Smooth muscle cell (in vitro differentiated cells): ENCODE data around the gene FBXO33. TPM values are rescaled to one million over a fixed set of nuclear protein-coding genes. Genes with fewer than 3 reads are reported as not detected.

Experiments used
- DNase-seq: peaks from one replicate; lab custom pipeline; 2025; ENCODE audit not compliant: unreplicated experiment; lab: John Stamatoyannopoulos, UW
- H2AFZ ChIP-seq: fragments of 200-600 bp; sonication (generic); 2 replicates; pipeline ENCODE4 v1.6.0; 2016; ENCODE audit warnings: antibody characterized with exemption, low read depth, mild to moderate bottlenecking
- H3F3A ChIP-seq: fragments of 200-600 bp; sonication (generic); 2 replicates; pipeline ENCODE4 v1.6.0; 2017; ENCODE audit warnings: antibody characterized with exemption, low read depth
- H3K27ac ChIP-seq: fragments of 200-600 bp; sonication (generic); 2 replicates; pipeline ENCODE4 v1.5.1; 2016; ENCODE audit warnings: low read depth, mild to moderate bottlenecking
- H3K27me3 ChIP-seq: fragments of 200-600 bp; sonication (generic); 2 replicates; pipeline ENCODE4 v1.6.1; 2016; ENCODE audit warnings: low read depth, mild to moderate bottlenecking
- H3K36me3 ChIP-seq: fragments of 200-600 bp; sonication (generic); 2 replicates; pipeline ENCODE4 v1.5.1; 2016; ENCODE audit warnings: low read depth
- H3K4me1 ChIP-seq: fragments of 200-600 bp; sonication (generic); 2 replicates; pipeline ENCODE4 v1.5.1; 2016; ENCODE audit warnings: low read depth
- H3K4me2 ChIP-seq: fragments of 200-600 bp; sonication (generic); 2 replicates; pipeline ENCODE4 v1.6.0; 2016; ENCODE audit warnings: mild to moderate bottlenecking
- H3K4me3 ChIP-seq: fragments of 200-600 bp; sonication (generic); 2 replicates; pipeline ENCODE4 v1.5.1; 2016; ENCODE audit warnings: mild to moderate bottlenecking
- H3K79me2 ChIP-seq: fragments of 200-600 bp; sonication (generic); 2 replicates; pipeline ENCODE4 v1.6.0; 2016; ENCODE audit warnings: low read depth, mild to moderate bottlenecking
- H3K9ac ChIP-seq: fragments of 200-600 bp; sonication (generic); 2 replicates; pipeline ENCODE4 v1.6.0; 2016; ENCODE audit warnings: low read depth
- H3K9me3 ChIP-seq: fragments of 200-600 bp; sonication (generic); replicated peaks from 2 replicates; pipeline ENCODE4 v1.5.1; 2016; ENCODE audit warnings: low read depth
- H4K20me1 ChIP-seq: fragments of 200-600 bp; sonication (generic); 2 replicates; pipeline ENCODE4 v1.6.0; 2016; ENCODE audit warnings: low read depth
- CTCF ChIP-seq: fragments of 200-600 bp; sonication (generic); IDR thresholded peaks from 2 replicates; pipeline ENCODE4 v1.5.1; 2017; ENCODE audit warnings: borderline replicate concordance, mild to moderate bottlenecking, antibody characterized with exemption; ENCODE audit not compliant: insufficient read depth, poor library complexity, severe bottlenecking
- WGBS: methylation state at CpG from one replicate; pipeline ENCODE4 v1.1.7; 2016; ENCODE audit warnings: low lambda C conversion rate; 5-methylcytosine and 5-hydroxymethylcytosine counted together
- polyA plus RNA-seq: library from polyadenylated mRNA; unstranded; fragments of >200 nt; fragmentation: Nextera tagmentation; extraction: Ambion mirVana; gene quantifications from 2 replicates; pipeline ENCODE4 v1.2.1, GENCODE V29; 2016
- total RNA-seq: library from RNA; depleted of rRNA; stranded (reverse); fragments of >200 nt; gene quantifications from 2 replicates; pipeline ENCODE4 v1.2.3, GENCODE V29; 2014

FBXO33 gene
- total and polyA plus RNA-seq, 2 experiments from 2014 or later: 9.2 to 15.4 TPM

GRCh38 chr14:39382463-39382862 lies 49.8 kb downstream of the FBXO33 start:
- H3K27me3 ChIP-seq: no peaks in the 10 kb centered on the region
- no peaks in the 10 kb centered on the region for H3K79me2 ChIP-seq
- 97% methylated on average over 3 of the region's 3 CpGs for WGBS
- TF ChIP-seq CTCF: no peak
- no peaks in the 10 kb centered on the region for H3K9me3 ChIP-seq
- H3K4me2 ChIP-seq: no peak overlapping the region
- no peak overlapping the region for H3K4me3 ChIP-seq
- H2AFZ ChIP-seq: no peak overlapping the region
- no peaks in the 10 kb centered on the region for H4K20me1 ChIP-seq
- no peaks in the 10 kb centered on the region for H3K4me1 ChIP-seq
- H3F3A ChIP-seq: no peaks in the 10 kb centered on the region
- H3K9ac ChIP-seq: no peak overlapping the region
- no peaks in the 10 kb centered on the region for H3K36me3 ChIP-seq
- DNase-seq: no peak
- H3K27ac ChIP-seq: no peak overlapping the region

GRCh38 chr14:39381366-39381765 lies 50.9 kb downstream of the FBXO33 start:
- no peak for TF ChIP-seq CTCF
- no peaks in the 10 kb centered on the region for H3F3A ChIP-seq
- H3K9me3 ChIP-seq: no peaks in the 10 kb centered on the region
- H3K27me3 ChIP-seq: no peaks in the 10 kb centered on the region
- no peak overlapping the region for H3K4me3 ChIP-seq
- H3K27ac ChIP-seq: no peak overlapping the region
- no peaks in the 10 kb centered on the region for H4K20me1 ChIP-seq
- H3K36me3 ChIP-seq: no peaks in the 10 kb centered on the region
- H3K9ac ChIP-seq: no peak overlapping the region
- no peak for DNase-seq
- no peak overlapping the region for H2AFZ ChIP-seq
- H3K4me1 ChIP-seq: peaks cover 10% of the 10 kb centered on the region
- H3K4me2 ChIP-seq: no peak overlapping the region
- 97% methylated on average over 4 of the region's 4 CpGs for WGBS
- no peaks in the 10 kb centered on the region for H3K79me2 ChIP-seq

- no peak for DNase-seq
- Histone ChIP-seq H3K27me3 (no peaks in the 10 kb centered on the region), H3K79me2 (no peaks in the 10 kb centered on the region), H2AFZ (peak overlapping the region; percentile 64), H3K4me2 (peak overlapping the region; percentile 79), H3K36me3 (no peaks in the 10 kb centered on the region), H3K9ac (peak overlapping the region; percentile 66), H3K27ac (peak overlapping the region; percentile 89), H3K4me3 (peak overlapping the region; percentile 25), H3K9me3 (no peaks in the 10 kb centered on the region), H4K20me1 (no peaks in the 10 kb centered on the region), H3F3A (no peaks in the 10 kb centered on the region), H3K4me1 (peaks cover 10% of the 10 kb centered on the region)
- 22% methylated on average over 4 of the region's 4 CpGs for WGBS
- TF ChIP-seq CTCF: no peak
Measured at GRCh38 chr14:39376667-39377403, 55.4 kb downstream of the FBXO33 start.

GRCh38 chr14:39374851-39375250 lies 57.4 kb downstream of the FBXO33 start:
- no peak for TF ChIP-seq CTCF
- no peaks in the 10 kb centered on the region for H3K36me3 ChIP-seq
- H3K4me1 ChIP-seq: peaks cover 10% of the 10 kb centered on the region
- H3K27ac ChIP-seq: peak overlapping the region; percentile 74
- no peaks in the 10 kb centered on the region for H4K20me1 ChIP-seq
- H3K4me3 ChIP-seq: no peak overlapping the region
- DNase-seq: no peak
- no peaks in the 10 kb centered on the region for H3K9me3 ChIP-seq
- H3K4me2 ChIP-seq: peak overlapping the region; percentile 54
- no peaks in the 10 kb centered on the region for H3K27me3 ChIP-seq
- no peaks in the 10 kb centered on the region for H3F3A ChIP-seq
- peak overlapping the region; percentile 22 for H3K9ac ChIP-seq
- no peaks in the 10 kb centered on the region for H3K79me2 ChIP-seq
- H2AFZ ChIP-seq: no peak overlapping the region
